Body of pancreas (tissue), 4 donors: Measurements from ENCODE around the gene MGMT.

Source experiments
- CTCF ChIP-seq, 7 experiments: fragments of 450-650 bp in 4 of 7; fragments of 200-600 bp in 3 of 7; sonication (generic) in 3 of 7; IDR thresholded peaks; one replicate each; pipeline ENCODE4 v1.5.1; 2016 to 2019; ENCODE audit warnings: antibody characterized with exemption in 7 of 7
- POLR2A ChIP-seq, 3 donors: fragments of 450-650 bp; IDR thresholded peaks; one replicate each; pipeline ENCODE4 v1.6.1; 2016; ENCODE audit warnings: antibody characterized with exemption in 3 of 3, mild to moderate bottlenecking in 2 of 3

- no peak for TF ChIP-seq POLR2A (IDR thresholded peaks at IDR 0.05)
- no peak for TF ChIP-seq CTCF (IDR thresholded peaks at IDR 0.05)
Measured at GRCh38 chr10:129514568-129515451, 47.8 kb downstream of the MGMT start.
